DMS53 (cell line): ENCODE data around the gene C14orf180.

Experiments used
- DNase-seq: peaks from one replicate; lab custom pipeline; 2025; lab: John Stamatoyannopoulos, UW

Gene C14orf180

DNA sequence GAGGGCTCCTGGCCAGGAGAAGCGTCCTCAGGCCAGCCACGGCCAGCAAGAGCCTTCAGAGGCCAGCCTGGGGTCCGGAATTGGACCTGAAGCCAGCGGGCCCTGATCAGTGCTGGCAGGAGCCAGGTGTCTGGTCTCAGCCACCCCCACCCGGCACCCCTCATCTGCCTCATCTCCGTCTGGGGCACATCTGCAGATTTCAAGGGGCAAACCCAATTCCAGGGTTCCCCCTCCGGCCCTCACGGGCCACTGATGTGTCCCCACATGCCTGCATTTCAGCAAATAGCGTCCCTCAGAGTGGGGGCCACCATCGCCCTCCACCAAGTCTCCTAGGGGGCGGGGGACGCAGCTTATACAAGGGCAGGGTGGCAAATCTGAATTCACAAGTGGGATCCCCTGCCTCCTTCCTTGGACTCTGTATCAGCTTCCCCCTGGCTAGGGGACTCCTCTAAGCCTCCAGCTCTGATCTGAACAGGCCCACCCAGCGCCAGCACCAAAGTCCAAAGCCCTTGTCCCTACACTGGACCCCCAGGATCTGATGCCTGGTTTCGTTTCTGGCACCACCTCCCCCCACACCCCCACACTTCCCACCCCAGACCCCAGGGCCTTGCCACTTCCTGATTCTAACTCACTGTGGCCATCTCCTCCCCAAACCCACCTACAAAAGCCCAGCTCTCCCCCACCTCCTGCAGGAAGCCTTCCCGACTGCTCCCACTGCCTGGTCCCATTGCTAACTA is 14.9 kb downstream of the C14orf180 start:
- DNase-seq = no peak

- no peak for DNase-seq
Measured at GRCh38 chr14:104595116-104595675, 15.6 kb downstream of the C14orf180 start.

GRCh38 chr14:104595911-104596450 is 16.4 kb downstream of the C14orf180 start:
- DNase-seq = no peak

DNA sequence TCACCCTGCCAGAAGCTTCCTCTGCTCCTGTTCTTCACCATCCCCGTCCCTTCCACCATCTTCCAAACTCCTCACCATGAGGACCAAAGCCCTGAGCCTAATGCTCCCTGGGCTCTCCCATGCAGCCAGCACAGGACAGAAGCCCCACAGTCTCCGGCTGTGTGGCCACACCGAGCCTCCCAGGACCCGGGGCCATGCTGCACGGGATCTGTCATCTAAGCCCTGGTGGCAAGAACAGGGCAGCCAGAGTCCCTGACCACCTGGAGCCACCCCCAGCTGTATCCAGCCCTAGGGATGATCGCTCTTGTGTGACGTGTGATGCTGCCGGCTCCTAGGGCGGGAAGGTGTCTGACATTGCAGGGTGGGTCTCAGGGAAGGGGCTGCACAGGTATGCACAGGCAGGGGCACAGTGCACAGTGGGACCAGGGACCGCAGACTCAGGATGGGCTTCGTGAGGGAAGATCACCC is 16.9 kb downstream of the C14orf180 start:
- no peak for DNase-seq

- DNase-seq = no peak
Measured at GRCh38 chr14:104596927-104597351, 17.4 kb downstream of the C14orf180 start.

- DNase-seq = no peak
Measured at GRCh38 chr14:104597576-104597975, 18.0 kb downstream of the C14orf180 start.

GRCh38 chr14:104598039-104598909 is 18.7 kb downstream of the C14orf180 start:
- DNase-seq = peak; percentile 15

GRCh38 chr14:104598910-104599273 is 19.3 kb downstream of the C14orf180 start:
- DNase-seq = no peak

- no peak for DNase-seq
Measured at GRCh38 chr14:104599446-104599845, 19.9 kb downstream of the C14orf180 start.

GRCh38 chr14:104600141-104600643 is 20.6 kb downstream of the C14orf180 start:
- no peak for DNase-seq

- DNase-seq = no peak
Measured at GRCh38 chr14:104600805-104601204, 21.2 kb downstream of the C14orf180 start.

DNA sequence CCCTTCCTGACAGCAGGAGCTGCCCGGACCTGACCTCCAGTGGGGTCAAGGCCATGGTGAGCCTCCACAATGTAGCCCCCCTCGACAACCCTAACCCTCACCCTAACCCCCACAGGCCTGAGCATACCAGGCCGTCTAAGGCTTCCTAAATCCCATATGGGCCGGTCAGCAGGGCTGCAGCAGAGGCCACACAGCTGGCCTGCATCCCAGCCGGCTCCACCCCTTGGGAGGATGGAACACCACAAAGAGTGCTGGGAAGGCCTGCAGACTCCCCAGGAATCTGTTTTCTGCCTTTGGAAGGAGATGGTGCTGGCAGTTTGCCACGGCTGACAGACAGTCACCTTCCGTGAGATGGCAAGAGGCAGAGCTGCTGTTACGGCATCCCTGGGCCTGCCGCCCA is 22.2 kb downstream of the C14orf180 start:
- DNase-seq = no peak

GRCh38 chr14:104602315-104602932 is 22.9 kb downstream of the C14orf180 start:
- no peak for DNase-seq

- DNase-seq = no peak
Measured at GRCh38 chr14:104602933-104603325, 23.4 kb downstream of the C14orf180 start.

- DNase-seq = peak; percentile 78
Measured at GRCh38 chr14:104603711-104604401, 24.3 kb downstream of the C14orf180 start.

GRCh38 chr14:104604458-104605449 is 25.2 kb downstream of the C14orf180 start, which contains the start of gene TMEM179:
TSS of gene TMEM179 (minus strand) at chr14:104604772. CDS start at chr14:104604741, 31 bp downstream.
- DNase-seq = peak; percentile 73

- no peak for DNase-seq
Measured at GRCh38 chr14:104609666-104610065, 30.1 kb downstream of the C14orf180 start.

DNA sequence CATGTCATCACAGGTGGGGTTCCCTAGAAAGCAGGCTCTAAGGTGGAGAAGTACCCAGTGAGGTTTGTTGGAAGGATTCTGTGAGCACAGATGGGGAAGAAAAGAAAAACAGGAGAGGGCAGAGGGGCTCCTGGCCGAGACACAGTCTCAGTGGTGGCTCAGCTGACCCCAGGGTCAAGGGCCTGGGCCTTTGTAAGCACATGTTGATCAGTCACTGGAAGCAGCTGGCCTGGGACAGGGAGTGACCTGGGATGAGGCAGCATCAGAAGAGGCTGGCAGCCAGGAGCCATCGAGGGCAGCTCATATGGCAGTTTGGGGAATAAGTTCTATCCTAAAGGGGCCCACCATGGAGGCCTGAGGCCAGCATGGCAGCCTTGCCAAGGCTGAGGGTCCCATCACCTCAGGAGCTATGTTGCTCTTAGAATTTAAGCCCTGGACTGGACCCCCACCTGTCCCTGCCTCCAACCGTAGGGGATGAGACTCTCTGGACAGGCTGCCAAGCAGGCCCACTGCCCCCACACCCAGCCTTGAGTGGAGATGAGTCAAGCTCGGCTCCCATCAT is 31.3 kb downstream of the C14orf180 start:
- DNase-seq = no peak

DNA sequence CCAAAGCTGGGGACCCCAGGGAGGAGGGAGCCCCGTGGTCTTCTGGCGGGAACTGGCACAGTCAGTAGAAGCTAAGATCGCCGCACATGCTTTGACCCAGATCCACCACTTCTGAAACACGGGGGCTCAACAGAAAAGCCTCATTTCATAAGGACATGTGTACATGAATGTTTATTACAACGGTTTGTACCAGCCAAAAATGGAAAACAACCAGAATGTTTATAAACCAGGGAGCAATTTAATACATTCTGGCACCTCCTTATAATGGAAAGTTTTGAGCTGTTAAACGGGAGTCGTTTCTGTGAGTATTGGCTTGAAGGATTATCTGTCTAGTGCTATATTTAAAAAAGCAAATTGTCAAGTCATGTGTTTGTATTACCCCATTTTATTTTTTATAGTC is 32.3 kb downstream of the C14orf180 start:
- DNase-seq = no peak
